ENCODE measurements around the gene SUPT4H1.

- no peak for TF ChIP-seq POLR2A (IDR thresholded peaks at IDR 0.05; ENCODE audit: low read depth, low read length)
- TF ChIP-seq POLR2AphosphoS5 (IDR thresholded peaks at IDR 0.05; ENCODE audit: low read depth, low read length): no peak
Observed at GRCh38 chr17:58401287-58401686, 49.3 kb upstream of the SUPT4H1 start.

Data from GM12892 (cell line).